Activated CD8-positive, alpha-beta memory T cell treated with anti-CD3 and anti-CD28 coated beads for 36 hours (primary cell): ENCODE data around the gene ZBTB5. TPM values are rescaled to one million over a fixed set of nuclear protein-coding genes. Genes with fewer than 3 reads are reported as not detected.

ENCODE experiments used
- CTCF ChIA-PET: fragments of 350-600 bp; sonication (Branson Sonifier 250); formaldehyde crosslinking; loops from one replicate; lab custom pipeline; 2021; ENCODE audit warnings: antibody characterized with exemption; lab: Charles Lee
- POLR2A ChIA-PET: fragments of 350-600 bp; sonication (Branson Sonifier 250); formaldehyde crosslinking; loops from one replicate; lab custom pipeline; 2021; ENCODE audit warnings: antibody characterized with exemption; lab: Charles Lee
- total RNA-seq, 2 experiments: library from RNA; stranded (reverse); gene quantifications; one replicate each; pipeline ENCODE4 v1.2.3, GENCODE V29; 2021

ZBTB5 gene
- total RNA-seq, 2 experiments from 2014 or later: 6.4 to 6.6 TPM

GRCh38 chr9:37456817-37457216 lies 8.4 kb downstream of the ZBTB5 start:
- POLR2A ChIA-PET: interaction anchor here (0.8 kb wide), 1 partner anchor 8 kb away, joined by 4 read pairs; the partner anchor contains the start of gene ZBTB5
- CTCF ChIA-PET: no interaction called here

DNA sequence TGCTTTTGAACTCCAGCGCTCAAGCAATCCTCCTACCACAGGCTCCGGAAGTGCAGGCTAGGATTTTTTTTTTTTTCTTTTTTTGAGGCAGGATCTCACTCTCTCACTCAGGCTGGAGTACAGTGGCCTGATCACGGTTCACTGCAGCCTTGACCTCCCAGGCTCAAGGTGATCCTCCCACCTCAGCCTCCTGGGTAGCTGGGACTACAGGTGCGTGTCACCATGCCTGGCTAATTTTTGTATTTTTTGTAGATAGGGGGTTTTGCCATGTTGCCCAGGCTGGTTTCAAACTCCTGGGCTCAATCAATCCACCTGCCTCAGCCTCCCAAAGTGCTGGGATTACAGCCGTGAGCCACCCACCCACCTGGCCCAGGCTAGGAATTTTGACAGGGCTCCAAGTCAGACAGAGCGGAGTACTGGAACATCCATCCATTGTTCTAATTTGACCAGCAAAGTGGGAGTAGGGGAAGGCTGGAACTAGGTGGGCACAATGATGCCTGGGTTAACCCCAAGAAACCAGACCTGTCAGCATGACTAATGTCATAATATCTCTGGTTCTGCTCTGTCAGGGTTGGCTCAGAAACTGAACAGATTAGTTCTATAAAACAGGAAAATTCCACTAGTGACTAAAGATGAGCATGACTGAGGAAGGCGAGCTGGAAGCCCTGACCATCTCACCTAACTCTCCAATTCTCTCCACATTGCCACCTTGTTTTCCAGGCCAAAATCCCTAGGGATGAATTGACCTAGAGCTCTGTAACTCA lies 9.2 kb downstream of the ZBTB5 start:
- CTCF ChIA-PET: no interaction called here
- POLR2A ChIA-PET: interaction anchor here (0.8 to 1.1 kb wide), 2 partner anchors 9 to 11 kb away, joined by 4 read pairs; partner anchors contain the start of gene ZBTB5

DNA sequence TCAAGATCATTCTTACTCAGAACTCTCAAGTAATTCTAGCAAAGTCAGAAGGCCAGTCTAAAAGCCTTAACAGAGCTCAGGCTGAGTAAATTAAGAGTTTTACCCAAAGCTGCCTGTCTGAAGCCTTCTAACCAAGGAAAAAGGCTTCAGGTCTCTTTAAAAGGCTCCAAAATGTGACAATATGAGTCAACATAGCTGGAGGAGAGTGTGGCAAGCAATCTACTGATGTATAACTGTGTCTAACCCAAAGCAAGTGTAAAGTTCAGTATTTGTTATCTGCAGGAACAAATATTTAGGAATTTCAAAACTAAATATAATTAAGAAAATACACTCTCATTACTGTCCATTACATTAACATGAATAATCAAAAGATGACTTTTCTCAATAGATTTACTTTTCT lies 11.0 kb downstream of the ZBTB5 start:
- CTCF ChIA-PET: no interaction called here

GRCh38 chr9:37453827-37454226 lies 11.4 kb downstream of the ZBTB5 start:
- CTCF ChIA-PET: no interaction called here
- POLR2A ChIA-PET: no interaction called here

More for the DNA sequence above, 11.0 kb downstream of the ZBTB5 start:
- POLR2A ChIA-PET: no interaction called here

DNA sequence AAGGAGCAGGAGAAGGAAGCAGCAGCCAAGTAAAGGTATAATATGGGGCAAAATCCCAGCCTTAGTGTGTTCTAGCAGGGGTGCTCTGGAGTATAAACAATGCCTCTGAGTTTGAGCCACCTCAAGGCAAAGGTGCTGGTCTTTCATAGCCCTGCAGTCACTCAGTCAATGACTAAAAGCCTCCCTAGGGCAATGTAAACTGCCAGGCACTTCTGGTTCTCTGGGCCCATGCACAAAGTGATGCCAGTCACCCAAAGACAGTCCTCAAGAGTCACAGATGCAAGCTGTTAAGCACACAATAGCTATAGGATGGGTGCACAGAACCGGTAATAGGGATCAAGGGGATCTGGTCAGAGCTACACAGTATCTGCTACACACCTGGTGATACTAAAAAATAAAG lies 12.6 kb downstream of the ZBTB5 start:
- ChIA-PET CTCF (interaction anchor here (0.7 kb wide), 2 partner anchors 12 to 607 kb away, joined by 3 read pairs; no protein-coding TSS in a partner anchor), POLR2A (no interaction called here)

- ChIA-PET POLR2A (no interaction called here), CTCF (interaction anchor here (0.9 kb wide), 1 partner anchor 114 kb away, joined by 5 read pairs; no protein-coding TSS in a partner anchor)
These were observed 13.6 kb downstream of the ZBTB5 start for GRCh38 chr9:37451628-37452027.

GRCh38 chr9:37449862-37450632 lies 15.2 kb downstream of the ZBTB5 start:
- CTCF ChIA-PET: no interaction called here
- POLR2A ChIA-PET: interaction anchor here (1.3 kb wide), 1 partner anchor 15 kb away, joined by 7 read pairs; the partner anchor contains the start of gene ZBTB5

DNA sequence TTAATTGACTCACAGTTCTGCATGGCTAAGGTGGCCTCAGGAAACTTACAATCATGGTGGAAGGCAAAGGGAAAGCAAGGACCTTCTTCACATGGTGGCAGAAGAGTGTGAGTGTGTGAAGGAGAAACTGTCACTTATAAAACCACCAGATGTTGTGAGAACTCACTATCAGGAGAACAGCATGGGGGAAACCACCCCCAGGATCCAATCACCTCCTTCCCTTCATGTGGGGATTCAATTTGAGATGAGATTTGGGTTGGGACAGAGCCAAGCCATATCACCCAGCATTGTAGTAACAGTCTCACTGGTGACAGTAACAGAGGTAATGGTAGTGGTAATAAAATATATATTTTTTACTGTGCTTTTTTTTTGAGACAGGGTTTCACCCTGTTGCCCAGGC lies 18.1 kb downstream of the ZBTB5 start:
- ChIA-PET POLR2A (no interaction called here), CTCF (no interaction called here)

- ChIA-PET POLR2A (no interaction called here), CTCF (interaction anchor here (1.1 kb wide), 1 partner anchor 10 kb away, joined by 3 read pairs; no protein-coding TSS in a partner anchor)
These were observed 18.8 kb downstream of the ZBTB5 start for GRCh38 chr9:37446401-37446800.

DNA sequence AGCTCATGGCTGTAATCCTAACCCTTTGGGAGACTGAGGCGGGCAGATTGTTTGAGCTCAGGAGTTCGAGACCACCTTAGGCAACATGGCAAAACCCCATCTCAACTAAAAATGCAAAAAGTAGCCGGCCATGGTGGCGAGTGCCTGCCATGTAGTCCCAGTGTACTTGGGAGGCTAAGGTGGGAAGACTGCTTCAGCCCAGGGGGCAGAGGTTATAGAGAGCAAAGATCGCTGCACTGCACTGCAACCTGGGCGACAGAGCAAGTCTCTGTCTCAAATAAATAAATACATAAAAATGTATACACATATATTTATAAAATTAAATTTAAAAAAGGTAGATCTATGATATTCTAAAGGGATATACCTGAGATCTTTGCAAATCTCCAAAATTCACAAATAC lies 19.4 kb downstream of the ZBTB5 start:
- ChIA-PET POLR2A (no interaction called here), CTCF (interaction anchor here (0.6 to 1.1 kb wide), 2 partner anchors 9 to 826 kb away, joined by 3 read pairs; no protein-coding TSS in a partner anchor)

- POLR2A ChIA-PET: interaction anchor here (0.7 kb wide), 1 partner anchor 10 kb away, joined by 4 read pairs; no protein-coding TSS in a partner anchor
These were observed 20.4 kb downstream of the ZBTB5 start for GRCh38 chr9:37444890-37445289.

GRCh38 chr9:37443566-37443965 lies 21.7 kb downstream of the ZBTB5 start:
- POLR2A ChIA-PET: no interaction called here

More at GRCh38 chr9:37444890-37445289, 20.4 kb downstream of the ZBTB5 start:
- CTCF ChIA-PET: interaction anchor here (0.6 kb wide), 1 partner anchor 14 kb away, joined by 3 read pairs; no protein-coding TSS in a partner anchor

GRCh38 chr9:37442556-37442955 lies 22.7 kb downstream of the ZBTB5 start:
- ChIA-PET CTCF (no interaction called here), POLR2A (no interaction called here)

More at GRCh38 chr9:37443566-37443965, 21.7 kb downstream of the ZBTB5 start:
- CTCF ChIA-PET: no interaction called here

DNA sequence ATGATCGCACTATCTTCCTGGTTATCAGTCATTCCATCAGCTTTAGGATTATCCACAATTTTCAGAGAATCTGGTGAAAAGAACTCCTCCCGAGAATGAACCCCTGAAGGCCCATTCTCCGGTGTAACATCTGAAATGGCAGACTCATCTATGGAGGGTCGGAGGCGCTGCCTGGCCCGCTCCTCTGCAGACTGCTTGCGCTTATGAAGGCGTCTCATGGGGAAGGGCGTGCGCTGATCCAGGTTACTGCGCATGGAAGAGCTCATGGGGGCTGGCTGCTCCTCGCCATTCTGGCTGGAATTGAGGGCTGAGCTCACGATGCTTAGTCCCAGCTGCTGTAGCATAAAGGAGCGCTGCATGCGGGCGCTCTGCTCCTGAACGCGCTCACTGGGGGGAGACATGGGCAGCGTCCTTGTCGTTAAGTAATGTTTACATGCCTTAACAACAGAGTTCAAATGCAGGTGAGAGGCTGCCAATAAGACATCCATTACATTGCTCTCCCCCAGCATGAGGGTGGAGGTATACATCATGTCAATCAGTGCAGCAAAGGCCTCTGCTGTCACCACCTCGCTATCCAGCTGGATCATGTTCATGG lies 23.4 kb downstream of the ZBTB5 start:
- ChIA-PET CTCF (no interaction called here), POLR2A (no interaction called here)

GRCh38 chr9:37438359-37438758 lies 26.9 kb downstream of the ZBTB5 start:
- CTCF ChIA-PET: no interaction called here
- POLR2A ChIA-PET: no interaction called here

DNA sequence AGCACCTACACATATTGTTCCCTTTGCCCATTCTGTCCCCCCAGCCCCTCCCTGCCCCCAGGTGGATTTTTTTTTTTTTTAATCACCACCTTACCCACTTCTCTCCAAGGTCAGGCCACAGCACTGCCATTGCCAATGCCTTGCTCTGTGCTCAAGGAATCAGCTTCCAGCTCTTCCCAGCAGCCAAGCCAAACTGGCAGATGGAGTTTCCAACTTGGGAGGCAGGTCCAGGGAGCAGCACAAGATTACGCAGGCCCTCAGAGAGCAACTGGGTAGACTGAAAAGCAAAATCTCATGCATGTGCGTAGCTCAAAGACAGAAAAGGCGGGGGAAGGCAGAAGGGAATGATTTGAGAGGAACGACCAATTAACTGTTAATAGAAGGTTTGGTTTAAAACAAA lies 27.6 kb downstream of the ZBTB5 start:
- ChIA-PET POLR2A (no interaction called here), CTCF (no interaction called here)

- CTCF ChIA-PET: interaction anchor here (1.1 kb wide), 1 partner anchor 9 kb away, joined by 3 read pairs; no protein-coding TSS in a partner anchor
These were observed 28.2 kb downstream of the ZBTB5 start for GRCh38 chr9:37437010-37437409.

DNA sequence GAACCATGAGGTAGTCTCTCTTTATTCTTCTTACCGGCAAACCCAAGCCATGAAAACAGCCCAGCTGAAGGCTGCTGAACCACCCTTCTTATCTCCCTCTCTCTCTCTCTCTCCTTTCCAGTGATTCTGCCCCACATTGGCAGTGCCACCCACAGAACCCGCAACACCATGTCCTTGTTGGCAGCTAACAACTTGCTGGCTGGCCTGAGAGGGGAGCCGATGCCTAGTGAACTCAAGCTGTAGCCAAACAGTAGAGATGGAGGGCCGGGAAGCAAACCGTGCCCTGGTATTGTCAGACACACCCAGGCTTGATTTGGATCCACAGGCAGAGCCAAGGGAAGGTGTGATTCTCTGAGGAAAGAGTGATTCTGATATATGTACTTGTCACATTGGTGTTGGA lies 28.7 kb downstream of the ZBTB5 start:
- CTCF ChIA-PET: interaction anchor here (1.1 kb wide), 1 partner anchor 9 kb away, joined by 3 read pairs; no protein-coding TSS in a partner anchor
- POLR2A ChIA-PET: no interaction called here

More at GRCh38 chr9:37437010-37437409, 28.2 kb downstream of the ZBTB5 start:
- POLR2A ChIA-PET: no interaction called here

GRCh38 chr9:37433867-37434371 lies 31.3 kb downstream of the ZBTB5 start:
- CTCF ChIA-PET: no interaction called here
- POLR2A ChIA-PET: no interaction called here
